NCI-H1694 treated with DMSO at 0.1 percent for 48 hours (cell line): ENCODE data around the gene ALAD.
"Not testable (repeated sequence)": the region's sequence is repeated elsewhere in the genome, so short reads cannot be mapped to it uniquely, and the experiment has no call there.

Experiments used
- DNase-seq: peaks from one replicate; lab custom pipeline; 2025; lab: John Stamatoyannopoulos, UW

Gene ALAD

DNA sequence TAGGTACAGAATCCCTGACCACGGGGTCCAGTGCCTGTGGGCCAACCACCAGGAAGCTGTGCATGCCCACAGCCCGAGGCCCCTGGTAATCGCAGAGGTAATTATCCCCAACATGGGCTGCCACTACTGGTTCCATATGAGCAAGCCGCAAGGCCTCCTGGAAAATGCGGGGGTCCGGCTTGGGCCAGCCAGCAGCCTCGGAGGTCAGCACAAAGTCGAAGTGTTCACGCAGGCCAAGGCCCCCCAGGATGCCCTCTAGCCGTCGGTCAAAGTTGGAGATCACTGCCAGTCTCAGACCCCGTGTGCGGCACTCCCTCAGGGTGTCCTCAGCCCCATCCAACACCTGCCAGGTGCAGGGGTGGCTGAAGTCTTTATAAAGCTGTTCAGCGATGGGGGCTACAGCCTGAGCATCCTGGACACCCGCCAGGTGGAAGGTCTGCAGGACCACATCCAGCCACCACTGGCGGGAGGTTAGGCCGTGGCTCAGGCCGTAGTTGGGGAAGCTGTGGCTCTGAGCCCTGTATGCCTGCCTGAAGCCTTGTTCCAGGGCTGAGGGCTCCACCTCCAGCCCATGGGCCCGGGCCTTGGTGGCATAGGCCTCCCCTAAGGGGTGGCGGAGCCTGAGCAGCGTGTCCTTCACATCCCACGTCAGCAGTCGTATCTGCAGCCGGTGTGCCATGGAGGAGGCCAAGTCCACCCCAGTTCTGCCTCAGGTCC lies 27.2 kb downstream of the ALAD start:
- no peak for DNase-seq

DNA sequence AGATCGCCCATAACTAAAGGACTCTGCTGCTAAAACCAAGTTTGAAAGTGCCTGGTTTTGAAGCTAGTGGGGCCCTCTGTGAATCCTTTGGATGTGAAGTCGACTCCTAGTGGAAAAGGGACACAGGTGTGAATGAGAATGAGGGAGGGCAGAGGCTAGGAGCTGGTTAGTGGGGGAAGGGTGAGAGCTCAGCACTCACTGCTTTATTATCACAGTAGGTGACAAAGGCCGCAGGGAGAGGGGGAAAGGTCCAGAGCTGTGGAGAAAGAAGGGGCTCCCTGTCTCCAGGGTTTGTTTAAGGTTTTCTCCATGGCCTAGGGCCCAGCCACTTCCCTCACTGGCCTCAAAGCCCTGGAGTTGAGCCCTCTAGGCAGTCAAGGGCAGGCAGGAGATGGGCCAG lies 27.8 kb downstream of the ALAD start:
- no peak for DNase-seq

DNA sequence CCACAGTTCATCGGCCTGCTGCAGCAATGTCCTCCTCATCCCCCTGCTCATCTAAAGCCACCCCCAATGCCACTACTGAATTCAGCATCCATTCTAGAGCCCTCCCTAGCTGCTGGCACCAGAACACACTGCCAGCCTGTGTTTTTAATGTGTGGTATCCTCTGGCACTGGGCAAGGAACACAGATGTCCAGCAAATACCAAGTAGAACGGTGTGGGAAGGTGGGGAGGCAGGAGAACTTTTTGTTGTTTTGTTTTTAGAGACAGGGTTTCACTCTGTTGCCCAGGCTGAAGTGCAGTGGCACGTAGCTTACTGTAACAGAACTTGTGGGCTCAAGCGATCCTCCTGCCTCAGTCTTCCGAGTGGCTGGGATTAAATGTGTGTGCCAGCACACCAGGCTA lies 29.0 kb downstream of the ALAD start:
- DNase-seq: no peak

DNA sequence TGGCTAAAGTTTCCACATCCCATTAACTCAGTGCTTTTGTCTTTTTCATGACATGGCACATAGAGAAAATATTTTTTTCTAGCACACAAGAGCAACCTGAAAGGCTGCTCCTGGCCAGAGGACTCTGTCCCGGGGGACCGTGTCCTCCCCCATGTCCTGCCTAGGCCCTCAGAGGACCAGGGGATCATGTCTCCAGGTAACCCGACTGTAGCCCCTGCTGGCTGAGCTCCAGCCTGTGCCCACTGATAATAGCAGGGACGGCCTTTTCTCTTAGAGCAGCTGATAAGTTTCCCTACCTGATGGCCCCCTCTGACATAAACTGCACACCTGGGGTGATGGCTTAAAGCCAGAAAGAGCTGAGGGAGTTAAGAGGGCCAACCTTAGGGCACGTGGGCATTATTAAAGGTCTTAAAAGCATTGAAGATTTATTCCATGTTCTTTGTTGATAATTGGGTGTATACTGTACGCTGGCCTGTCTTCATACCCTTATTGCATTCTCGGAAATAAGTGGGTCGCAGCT lies 30.2 kb downstream of the ALAD start:
- DNase-seq: no peak

DNA sequence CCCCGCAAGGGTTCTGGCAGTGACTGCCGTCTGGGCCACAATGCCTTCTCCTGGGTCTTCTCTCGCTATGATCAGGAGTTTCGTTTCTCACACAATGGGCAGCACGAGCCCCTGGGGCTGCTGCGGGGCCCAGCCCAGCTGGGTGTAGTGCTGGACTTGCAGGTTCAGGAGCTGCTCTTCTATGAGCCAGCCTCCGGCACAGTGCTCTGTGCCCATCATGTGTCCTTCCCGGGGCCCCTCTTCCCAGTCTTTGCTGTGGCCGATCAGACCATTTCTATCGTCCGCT lies 31.3 kb downstream of the ALAD start:
- DNase-seq: no peak

DNA sequence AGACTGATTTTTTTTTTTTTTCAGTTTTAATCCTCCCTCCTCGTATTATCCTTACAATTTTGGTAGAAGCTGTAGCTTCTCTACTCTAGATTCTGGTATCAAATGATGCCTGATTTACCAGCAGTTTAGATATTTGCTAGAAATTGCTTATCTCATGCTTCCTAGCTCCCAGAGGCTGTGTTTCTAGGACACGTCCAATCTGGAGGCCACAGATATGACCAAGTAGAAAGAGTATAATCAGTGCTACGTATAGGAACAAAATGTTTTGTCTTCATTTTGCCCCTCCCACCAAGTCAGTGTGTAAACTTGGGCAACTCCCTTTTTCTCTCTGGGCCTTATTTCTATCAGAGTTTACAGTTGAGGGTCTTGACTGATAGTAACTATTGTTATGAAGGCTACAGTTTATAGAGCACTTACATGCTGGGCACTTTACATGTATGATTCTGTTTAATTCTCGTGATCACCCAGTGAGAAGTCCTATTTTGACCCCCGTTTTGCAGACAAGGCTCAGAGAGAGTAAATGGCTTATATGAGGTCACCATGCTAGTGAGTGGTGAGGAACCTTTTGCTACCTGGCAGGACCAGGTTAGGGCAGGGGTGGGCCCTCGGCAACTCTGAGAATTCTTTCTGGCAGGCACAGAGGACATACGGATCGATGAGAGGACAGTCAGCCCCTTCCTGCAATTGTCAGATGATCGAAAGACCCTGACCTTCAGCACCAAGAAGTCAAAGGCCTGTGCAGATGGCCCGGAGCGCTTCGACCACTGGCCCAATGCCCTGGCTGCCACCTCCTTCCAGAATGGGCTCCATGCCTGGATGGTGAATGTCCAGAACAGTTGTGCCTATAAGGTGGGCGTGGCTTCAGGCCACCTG lies 31.9 kb downstream of the ALAD start:
- DNase-seq: no peak

DNA sequence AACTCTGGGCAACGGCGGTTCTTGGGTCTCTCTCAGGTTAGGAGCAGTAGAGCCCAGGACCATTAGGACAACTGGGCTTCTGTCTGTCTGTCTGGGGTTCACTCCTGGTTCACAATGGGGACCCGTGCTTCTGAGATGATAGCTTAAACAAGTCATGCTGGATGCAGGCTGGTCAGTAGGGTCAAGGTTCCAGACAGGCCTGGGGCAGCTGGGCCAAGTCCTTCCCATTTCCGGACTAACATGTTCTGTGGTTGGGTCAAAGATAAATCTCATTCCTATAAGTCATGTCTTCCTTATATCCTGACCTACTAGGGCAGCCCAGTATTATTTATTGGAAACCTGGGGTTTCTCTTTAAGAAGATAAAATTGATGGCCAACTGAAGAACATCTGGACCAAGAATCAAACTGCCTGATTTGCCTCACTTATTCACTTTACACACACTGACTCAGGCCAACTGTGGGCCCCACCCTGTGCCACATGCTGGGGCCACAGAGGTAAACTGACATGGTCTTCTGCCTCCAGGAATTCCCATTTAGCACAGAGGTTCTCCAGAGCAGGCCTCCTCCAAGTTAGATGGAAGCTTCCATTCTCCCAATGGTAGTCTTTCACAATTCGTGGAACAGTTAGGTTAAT lies 32.6 kb downstream of the ALAD start:
- DNase-seq: no peak

DNA sequence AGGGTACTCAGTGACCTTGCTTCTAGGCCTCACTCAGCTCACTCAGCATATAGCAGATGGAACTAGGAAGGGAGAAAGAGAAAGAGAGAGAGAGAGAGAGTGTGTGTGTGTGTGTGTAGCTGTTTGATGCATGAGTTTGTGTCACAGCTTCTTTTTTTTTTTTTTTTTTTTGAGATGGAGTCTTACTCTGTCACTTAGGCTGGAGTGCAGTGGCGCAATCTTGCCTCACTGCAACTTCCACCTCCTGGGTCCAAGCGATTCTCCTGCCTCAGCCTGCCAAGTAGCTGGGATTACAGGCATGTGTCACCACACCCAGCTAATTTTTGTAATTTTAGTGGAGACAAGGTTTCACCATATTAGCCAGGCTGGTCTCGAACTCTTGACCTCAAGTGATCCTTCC lies 35.4 kb downstream of the ALAD start:
- DNase-seq: not testable (repeated sequence)

DNA sequence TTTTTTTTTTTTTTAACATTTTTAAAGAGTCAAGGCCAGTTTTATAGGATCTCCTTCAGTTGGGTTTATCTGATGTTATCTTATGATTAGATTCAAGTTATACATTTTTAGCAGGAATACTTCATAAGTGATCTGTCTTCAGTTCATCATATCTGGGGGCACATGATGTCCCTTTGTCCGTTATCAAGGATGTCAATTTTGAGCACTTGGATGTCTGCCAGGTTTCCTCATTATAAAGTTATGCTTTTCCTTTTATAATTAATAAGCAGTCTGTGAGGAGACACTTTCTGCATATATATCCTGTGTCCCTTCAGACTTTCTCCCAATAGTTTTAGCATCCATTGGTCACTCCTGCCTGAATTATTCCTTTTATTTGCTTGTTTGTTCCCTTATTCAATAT lies 36.1 kb downstream of the ALAD start:
- no peak for DNase-seq

DNA sequence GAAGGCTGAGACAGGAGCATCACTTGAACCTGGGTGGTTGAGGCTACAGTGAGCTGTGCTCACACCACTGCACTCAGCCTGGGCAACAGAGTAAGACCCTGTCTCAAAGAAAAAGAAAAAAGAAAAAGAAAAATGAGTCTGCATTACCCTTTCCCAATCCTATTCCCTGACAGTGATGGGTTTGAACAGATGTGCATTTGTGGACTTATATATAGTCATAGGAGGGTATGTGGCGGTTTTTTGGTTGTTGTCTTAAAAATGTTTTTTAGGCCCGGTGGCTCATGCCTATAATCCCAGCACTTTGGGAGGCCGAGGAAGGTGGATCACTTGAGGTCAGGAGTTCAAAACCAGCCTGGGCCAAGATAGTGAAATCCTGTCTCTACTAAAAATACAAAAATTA lies 37.7 kb downstream of the ALAD start:
- no peak for DNase-seq

DNA sequence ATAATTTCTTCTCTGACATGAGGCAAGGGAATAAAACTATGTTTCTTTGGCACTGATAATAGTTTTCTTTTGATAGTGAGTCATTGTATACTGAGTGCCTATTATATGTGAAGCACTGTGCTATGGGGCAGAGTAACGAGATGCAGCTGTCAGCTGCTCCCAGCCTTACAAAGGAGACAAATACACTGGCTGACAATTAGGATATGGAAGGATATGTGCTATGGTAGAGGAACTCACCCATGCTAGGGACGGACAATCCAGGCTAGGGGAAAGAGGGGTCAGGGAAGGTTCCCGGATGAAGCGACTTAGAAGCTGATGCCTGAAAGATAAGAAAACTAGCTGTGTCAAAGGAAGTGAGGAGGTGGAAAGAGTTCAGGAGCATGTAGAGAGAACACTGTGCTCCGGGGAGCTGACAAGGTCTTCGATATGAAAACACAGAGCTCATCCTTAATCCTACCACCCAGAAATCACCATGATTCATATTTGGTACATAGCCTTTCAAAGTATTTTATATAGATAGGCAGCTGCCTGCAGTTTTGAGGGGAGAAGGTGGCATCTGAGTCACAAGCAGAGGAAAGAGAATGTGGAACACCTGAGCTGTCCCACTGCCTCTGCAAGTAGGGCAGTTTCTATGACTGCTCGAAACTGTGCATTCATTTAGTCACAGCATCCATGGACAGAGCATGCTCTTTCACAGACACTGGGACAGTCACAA lies 39.6 kb downstream of the ALAD start:
- no peak for DNase-seq

DNA sequence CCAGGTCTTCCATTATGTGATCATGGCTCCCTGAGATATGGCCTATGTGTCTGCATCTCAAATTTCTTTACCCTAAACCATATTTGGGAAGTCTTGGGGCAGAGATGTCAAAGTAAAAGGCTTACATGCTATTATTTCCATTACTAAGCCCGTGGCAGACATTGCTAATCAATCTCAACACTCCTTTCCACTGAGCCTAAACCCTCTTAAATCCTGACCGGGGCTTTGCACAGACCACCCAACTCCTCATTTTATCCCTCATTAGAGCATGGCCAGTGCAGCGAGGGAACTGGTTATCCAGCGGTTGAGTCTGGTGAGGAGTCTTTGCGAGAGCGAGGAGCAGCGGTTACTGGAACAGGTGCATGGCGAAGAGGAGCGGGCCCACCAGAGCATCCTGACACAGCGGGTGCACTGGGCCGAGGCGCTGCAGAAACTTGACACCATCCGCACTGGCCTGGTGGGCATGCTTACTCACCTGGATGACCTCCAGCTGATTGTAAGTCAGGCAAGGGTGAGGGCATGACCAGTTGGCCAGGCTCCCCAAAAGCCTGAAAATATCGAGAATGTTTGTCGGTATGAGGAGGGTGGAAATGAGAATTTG lies 40.7 kb downstream of the ALAD start:
- DNase-seq: no peak

DNA sequence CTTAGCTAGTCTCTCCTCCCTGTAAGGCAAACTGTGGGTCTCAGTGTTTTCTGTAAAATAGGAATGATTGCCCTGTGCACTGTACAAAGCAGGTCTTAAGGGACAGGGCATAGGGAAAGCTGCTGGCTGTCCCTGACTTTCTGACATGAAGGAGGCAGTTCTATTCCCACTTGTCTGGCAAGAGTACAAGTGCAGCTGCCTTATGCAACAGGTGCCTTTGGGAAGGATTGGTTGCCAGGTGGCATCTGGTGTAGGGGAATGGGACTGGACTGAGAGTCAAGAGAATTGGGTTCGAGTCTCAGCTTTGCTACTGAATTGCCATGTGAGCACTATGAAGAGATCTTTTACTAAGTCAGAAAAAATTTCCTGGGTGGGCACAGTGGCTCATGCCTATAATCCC lies 41.7 kb downstream of the ALAD start:
- DNase-seq: no peak

DNA sequence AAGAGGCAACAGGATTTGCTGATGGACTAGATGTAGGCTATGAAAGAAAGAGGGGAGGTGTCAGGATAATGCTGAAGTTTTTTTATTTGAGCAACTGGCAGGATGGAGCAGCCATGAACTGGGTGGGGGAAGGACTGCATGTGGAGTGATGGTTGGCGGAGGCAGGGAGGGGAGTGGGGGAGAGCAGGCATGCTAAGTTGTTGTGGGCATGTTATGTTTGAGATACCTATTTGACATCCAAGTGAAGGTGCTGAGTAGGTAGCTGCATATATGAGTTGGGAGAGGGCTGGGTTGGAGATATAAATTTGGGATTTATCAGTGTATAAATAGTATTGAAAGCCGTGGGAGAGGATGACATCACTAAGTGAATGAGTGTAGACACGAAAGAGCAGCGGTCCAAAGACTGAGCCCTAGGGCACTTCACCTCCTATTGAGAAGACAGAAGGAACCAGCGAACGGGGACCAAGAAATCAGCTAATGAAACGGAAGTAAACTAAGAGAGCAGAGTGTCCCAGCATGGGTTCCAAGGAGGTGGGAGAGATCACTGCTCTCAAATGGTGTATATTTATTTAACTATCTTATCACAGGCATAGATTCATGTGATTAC lies 44.3 kb downstream of the ALAD start:
- no peak for DNase-seq

DNA sequence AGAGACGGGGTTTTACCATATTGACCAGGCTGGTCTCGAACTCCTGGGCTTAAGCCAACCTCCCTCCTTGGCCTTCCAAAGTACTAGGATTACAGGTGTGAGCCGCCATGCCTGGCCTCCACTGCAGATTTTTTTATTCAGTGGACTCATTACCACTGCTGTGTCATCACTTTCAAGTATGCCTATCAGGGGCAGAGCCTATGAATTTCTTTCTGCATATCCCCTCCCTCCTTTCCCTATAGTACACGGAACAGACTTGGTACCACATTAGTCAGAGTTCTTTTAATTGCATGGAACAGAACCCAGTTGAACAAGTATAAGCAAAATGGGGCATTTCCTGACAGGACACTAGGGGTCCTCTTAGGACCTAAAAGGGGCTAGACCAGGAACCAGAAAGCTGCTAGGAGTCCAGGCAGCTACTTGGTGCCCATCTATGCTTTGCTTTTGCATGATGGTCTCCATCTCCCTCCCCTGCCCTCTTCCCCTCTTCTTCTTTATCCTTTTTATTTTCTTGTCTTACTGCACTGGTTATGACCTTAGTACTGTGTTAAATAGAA lies 46.0 kb downstream of the ALAD start:
- DNase-seq: no peak

DNA sequence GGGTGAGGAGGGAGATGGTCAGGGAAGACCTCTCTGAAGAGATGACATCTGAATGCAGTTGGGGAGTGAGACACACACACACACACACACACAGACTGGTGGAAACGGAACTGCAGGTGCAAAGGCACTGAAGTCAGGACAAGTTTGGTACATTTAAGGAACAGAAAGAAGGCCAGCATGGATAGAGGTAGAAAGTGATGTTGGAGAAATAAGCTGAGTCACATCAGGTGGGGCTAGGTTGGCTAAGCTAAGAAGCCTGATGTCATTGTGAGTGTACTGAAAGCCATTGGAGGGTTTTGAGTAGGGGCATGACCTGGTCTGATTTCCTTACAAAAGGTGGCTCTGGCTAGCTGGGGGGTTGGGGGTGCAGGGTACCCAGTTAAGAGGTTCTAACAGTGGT lies 48.7 kb downstream of the ALAD start:
- DNase-seq: no peak

DNA sequence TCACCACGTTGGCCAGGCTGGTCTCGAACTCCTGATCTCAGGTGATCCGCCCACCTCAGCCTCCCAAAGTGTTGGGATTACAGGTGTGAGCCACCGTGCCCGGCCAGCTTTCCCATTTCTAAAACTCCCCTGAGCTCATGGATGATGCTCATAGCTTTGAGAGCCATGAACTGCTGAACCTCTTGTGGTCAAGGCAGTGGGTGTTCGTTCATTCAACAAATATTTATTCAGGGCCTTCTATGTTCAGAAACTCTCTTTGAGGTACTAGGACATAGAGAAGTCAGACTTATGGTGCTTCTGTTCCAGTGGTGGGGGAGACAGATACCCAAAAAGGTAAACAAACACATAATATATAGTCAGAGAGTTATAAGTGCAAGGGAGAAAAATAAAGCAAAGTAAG lies 49.1 kb downstream of the ALAD start:
- no peak for DNase-seq

DNA sequence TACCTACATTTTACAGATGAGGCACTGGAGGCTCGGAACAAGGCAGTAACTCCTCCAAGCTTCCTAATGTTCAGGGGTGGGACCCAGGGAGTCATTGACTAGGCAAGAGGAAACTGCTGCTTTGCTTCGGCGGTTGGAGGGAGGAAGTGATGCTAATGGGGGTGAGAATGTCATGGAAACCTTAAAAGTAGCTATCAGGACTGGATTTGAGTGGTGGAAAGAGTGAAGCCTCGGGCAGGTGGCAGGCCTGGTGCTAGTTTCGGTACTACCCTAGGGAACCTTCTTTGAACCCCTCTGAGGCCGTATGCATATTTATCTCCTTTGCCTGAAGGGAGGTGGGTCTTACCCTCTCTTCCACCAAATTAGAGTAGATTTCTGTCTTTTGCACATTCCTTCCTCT lies 50.1 kb downstream of the ALAD start:
- DNase-seq: no peak

DNA sequence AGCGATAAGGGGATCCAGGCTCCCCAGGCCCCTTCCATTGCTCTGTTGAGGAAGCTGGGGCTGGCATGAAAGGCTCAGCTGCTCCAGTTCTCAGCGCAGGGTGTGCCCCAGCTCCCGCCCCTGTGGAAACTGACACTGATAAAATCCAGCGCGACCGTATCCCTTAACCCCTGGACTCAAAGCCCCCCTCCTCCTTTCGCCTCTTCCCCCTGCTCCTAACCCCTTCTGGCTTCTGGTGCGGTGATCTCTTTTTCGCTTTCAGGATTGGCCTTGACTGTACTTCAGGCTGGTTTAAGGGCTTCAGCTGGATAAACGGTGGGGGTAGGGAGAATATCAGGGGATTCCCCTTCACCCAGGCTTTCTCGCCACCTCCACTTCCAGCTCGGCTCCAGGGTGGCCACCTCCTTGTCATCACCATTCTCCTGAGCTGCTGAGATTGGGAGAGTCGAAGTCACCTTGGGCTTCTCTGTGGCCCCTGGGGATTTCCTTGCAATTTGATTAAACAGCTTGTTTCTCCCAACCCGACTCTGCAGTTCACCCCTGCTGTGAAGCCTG lies 50.9 kb downstream of the ALAD start:
- no peak for DNase-seq

DNA sequence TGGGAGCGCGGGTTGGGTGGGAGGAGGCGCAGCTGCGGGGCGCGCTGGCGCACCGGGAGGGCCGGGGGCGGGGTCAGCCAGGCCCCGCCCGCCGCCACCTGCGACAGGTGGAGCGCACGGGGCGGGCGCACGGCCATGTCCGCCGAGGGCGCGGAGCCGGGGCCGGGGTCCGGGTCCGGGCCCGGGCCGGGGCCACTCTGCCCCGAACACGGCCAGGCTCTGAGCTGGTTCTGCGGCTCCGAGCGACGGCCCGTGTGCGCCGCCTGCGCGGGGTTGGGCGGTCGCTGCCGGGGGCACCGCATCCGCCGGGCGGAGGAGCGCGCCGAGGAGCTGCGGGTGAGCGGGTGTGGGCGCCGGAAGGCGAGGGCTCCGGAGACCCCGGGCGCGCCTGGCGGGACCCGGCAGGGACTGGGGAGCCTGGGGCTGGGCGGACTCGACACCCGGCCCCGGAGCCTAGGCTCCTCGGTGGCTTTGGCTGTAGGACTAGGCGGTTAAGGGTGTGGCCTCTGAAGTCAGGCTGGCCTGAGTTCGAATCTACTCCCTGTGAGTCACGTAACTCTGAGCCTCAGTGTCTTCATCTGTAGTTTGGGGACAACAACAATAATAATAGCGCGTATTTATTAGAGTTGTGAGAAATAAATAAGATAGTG lies 51.5 kb downstream of the ALAD start, which contains the start of gene BSPRY:
BSPRY (plus strand) TSS at position 97 of the 650 bp plus-strand sequence; CDS start at position 136, 39 bp downstream.
- no peak for DNase-seq
